ENCODE measurements around the gene ZEB2. TPM values are rescaled to one million over a fixed set of nuclear protein-coding genes. Genes with fewer than 3 reads are reported as not detected.

ZEB2 gene
- total RNA-seq, 1 experiment from 2014 or later = 1.1 TPM

DNA sequence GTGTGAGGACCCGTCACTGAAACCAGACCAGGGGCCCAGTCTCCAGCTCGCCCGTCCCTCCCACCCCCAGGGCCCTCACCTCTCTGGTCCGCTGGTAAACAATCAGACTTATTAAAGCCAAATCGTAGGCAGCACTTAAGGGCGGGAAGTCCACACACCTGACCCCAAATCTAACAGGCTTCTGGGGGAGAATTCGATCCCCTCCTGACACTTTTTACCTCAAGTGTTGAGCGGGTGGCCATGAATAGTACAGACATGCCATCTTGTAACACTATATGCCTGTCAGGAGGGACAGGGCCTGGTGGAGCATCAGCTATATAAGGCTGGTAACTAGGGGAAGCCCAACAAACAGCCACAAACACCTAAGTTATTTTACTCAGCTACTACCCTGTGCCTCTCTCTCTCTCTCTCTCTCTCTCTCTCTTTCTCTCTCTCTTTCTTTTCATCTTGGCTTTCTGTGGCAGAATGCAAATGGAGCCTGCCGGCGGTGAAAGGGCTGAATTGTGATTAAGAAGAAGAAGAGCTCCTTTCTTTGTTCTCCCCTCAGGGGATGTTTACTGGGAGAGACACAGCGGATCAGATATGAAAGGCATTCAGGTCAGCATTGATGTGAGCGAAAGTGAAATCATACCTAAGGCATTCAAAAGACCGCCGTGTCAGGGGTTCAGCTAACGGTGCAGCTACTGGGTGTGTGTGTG lies 9.5 kb downstream of the ZEB2 start:
- CTCF ChIA-PET = no interaction called here
- POLR2A ChIA-PET = no interaction called here
- intact Hi-C loops (cut with micrococcal nuclease; ENCODE audit: unreplicated experiment) = no loop called here
- in situ Hi-C loops (cut with HindIII; ENCODE audit: low pct_unique_long_range_greater_than_20kb, low sequenced_read_pairs) = no loop called here
- ATAC-seq (no peak), DNase-seq (ENCODE audit: low read depth, low spot score) (no peak)
- H3K4me1 ChIP-seq (ENCODE audit: control insufficient read depth, insufficient read depth, low read length) = no peaks in the 10 kb centered on the region
- H3K4me3 ChIP-seq (ENCODE audit: low read depth in 2 of 2, low read length in 2 of 2) = no peak overlapping the region
- no peak overlapping the region for H3K27ac ChIP-seq (ENCODE audit: low read length)
- no peaks in the 10 kb centered on the region for H3K9me3 ChIP-seq (ENCODE audit: control insufficient read depth, insufficient read depth, low read depth, low read length)
- BruUV-seq (replicated peaks) = no TSS peak
- TF ChIP-seq SIN3A (IDR thresholded peaks at IDR 0.05; ENCODE audit: borderline replicate concordance, insufficient read depth, low read depth, low read length) (no peak), POLR2AphosphoS5 (IDR thresholded peaks at IDR 0.05; ENCODE audit: low read depth, low read length) (no peak)
- TF ChIP-seq, protein P1, sequence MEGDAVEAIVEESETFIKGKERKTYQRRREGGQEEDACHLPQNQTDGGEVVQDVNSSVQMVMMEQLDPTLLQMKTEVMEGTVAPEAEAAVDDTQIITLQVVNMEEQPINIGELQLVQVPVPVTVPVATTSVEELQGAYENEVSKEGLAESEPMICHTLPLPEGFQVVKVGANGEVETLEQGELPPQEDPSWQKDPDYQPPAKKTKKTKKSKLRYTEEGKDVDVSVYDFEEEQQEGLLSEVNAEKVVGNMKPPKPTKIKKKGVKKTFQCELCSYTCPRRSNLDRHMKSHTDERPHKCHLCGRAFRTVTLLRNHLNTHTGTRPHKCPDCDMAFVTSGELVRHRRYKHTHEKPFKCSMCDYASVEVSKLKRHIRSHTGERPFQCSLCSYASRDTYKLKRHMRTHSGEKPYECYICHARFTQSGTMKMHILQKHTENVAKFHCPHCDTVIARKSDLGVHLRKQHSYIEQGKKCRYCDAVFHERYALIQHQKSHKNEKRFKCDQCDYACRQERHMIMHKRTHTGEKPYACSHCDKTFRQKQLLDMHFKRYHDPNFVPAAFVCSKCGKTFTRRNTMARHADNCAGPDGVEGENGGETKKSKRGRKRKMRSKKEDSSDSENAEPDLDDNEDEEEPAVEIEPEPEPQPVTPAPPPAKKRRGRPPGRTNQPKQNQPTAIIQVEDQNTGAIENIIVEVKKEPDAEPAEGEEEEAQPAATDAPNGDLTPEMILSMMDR (IDR thresholded peaks at IDR 0.05) = no peak
- H3K27me3 ChIP-seq (ENCODE audit: control insufficient read depth, insufficient read depth, low read length) = peaks cover 24% of the 10 kb centered on the region
- no peaks in the 10 kb centered on the region for H3K36me3 ChIP-seq (ENCODE audit: control insufficient read depth, insufficient read depth, low read length)

DNA sequence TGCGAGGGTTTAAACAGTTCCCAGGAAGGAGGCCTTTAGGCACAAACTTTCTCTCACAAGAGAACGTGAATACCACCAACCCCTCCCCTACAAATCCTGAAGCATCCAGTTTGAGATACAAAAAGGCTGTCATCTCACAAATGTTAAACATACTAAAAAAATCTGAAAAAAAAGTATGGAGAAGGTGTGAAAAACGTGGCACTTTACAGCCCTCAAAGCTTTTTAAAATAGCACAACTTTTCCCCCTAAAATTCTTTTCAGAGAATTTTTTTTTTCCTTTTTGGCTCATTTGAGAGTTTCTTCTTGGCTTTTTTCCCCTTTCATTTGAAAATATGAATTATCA lies 10.1 kb downstream of the ZEB2 start:
- in situ Hi-C loops (cut with HindIII; ENCODE audit: low pct_unique_long_range_greater_than_20kb, low sequenced_read_pairs) = no loop called here
- TF ChIP-seq SIN3A (IDR thresholded peaks at IDR 0.05; ENCODE audit: borderline replicate concordance, insufficient read depth, low read depth, low read length) (no peak), POLR2AphosphoS5 (IDR thresholded peaks at IDR 0.05; ENCODE audit: low read depth, low read length) (no peak)
- intact Hi-C loops (cut with micrococcal nuclease; ENCODE audit: unreplicated experiment) = no loop called here
- POLR2A ChIA-PET = no interaction called here
- Histone ChIP-seq H3K9me3 (ENCODE audit: control insufficient read depth, insufficient read depth, low read depth, low read length) (no peaks in the 10 kb centered on the region), H3K36me3 (ENCODE audit: control insufficient read depth, insufficient read depth, low read length) (no peaks in the 10 kb centered on the region), H3K4me1 (ENCODE audit: control insufficient read depth, insufficient read depth, low read length) (no peaks in the 10 kb centered on the region), H3K27me3 (ENCODE audit: control insufficient read depth, insufficient read depth, low read length) (peaks cover 22% of the 10 kb centered on the region), H3K27ac (ENCODE audit: low read length) (no peak overlapping the region), H3K4me3 (ENCODE audit: low read depth in 2 of 2, low read length in 2 of 2) (no peak overlapping the region)
- DNase-seq (ENCODE audit: low read depth, low spot score) (no peak), ATAC-seq (no peak)
- no TSS peak for BruUV-seq (replicated peaks)
- CTCF ChIA-PET = no interaction called here

DNA sequence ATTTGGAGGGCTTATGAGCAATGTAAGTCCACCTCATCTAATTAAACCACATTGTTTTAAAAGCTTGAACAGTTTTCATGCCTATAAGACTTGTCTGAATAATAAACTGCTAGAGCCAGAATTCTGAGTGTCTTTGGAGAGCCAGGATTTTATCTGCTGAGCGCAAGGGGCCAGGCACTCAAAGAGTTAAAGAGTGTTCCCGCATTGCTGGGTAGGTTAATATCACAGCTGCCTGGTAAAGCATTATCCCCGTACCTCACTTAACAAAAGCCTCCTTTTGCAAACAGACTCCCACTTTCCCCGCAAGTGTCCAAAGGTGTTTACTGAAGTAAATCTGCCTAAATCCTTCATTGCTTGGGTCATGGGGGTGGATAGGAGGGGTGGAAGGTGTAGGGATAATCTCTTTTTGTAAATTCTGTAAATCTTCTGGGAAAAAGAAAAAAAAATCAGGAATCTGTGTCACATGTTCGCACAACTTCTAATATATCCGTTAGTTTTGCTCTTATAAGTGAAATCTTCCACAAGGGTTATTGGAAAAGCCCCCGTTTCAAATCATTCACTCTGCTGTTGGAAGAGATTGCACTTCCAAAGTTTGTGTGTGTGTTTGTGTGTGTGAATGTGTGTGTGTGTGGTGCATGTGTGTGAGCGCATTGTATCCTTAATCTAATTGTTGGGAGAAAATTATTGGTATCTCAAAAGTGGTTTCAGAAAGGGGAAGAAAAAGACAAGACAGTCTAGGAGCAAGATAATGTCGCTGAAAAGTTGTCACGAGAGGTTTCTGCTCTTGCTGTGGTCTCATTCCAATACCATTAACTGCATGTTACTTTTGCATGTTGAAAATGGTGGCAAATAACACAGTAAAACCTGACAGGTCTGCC lies 10.7 kb downstream of the ZEB2 start:
- ChIA-PET POLR2A (no interaction called here), CTCF (no interaction called here)
- no peaks in the 10 kb centered on the region for H3K36me3 ChIP-seq (ENCODE audit: control insufficient read depth, insufficient read depth, low read length)
- in situ Hi-C loops (cut with HindIII; ENCODE audit: low pct_unique_long_range_greater_than_20kb, low sequenced_read_pairs) = no loop called here
- H3K27me3 ChIP-seq (ENCODE audit: control insufficient read depth, insufficient read depth, low read length) = peaks cover 22% of the 10 kb centered on the region
- TF ChIP-seq POLR2AphosphoS5 (IDR thresholded peaks at IDR 0.05; ENCODE audit: low read depth, low read length) (no peak), TCF7L2 (IDR thresholded peaks at IDR 0.05; ENCODE audit: low read depth, low read length) (no peak), REST (IDR thresholded peaks at IDR 0.05; ENCODE audit: insufficient read depth in 1 of 2, low read depth in 2 of 2, low read length in 1 of 2) (no peak), SIN3A (IDR thresholded peaks at IDR 0.05; ENCODE audit: borderline replicate concordance, insufficient read depth, low read depth, low read length) (no peak)
- TF ChIP-seq, protein P1 (IDR thresholded peaks at IDR 0.05) = no peak
- no peak overlapping the region for H3K4me3 ChIP-seq (ENCODE audit: low read depth in 2 of 2, low read length in 2 of 2)
- intact Hi-C loops (cut with micrococcal nuclease; ENCODE audit: unreplicated experiment) = no loop called here
- DNase-seq (ENCODE audit: low read depth, low spot score) = no peak
- BruUV-seq (replicated peaks) = no TSS peak
- no peaks in the 10 kb centered on the region for H3K9me3 ChIP-seq (ENCODE audit: control insufficient read depth, insufficient read depth, low read depth, low read length)
- ATAC-seq = no peak
- H3K4me1 ChIP-seq (ENCODE audit: control insufficient read depth, insufficient read depth, low read length) = no peaks in the 10 kb centered on the region
- no peak overlapping the region for H3K27ac ChIP-seq (ENCODE audit: low read length)

Data from Panc1 (cell line).